Small intestine (tissue), 16 donors: ENCODE results near the gene ZER1. TPM values are rescaled to one million over a fixed set of nuclear protein-coding genes. Genes with fewer than 3 reads are reported as not detected.
A peak's percentile ranks its signal among the peaks of the same experiment; 100 is the strongest.

Experiments
- DNase-seq, 2 donors: peaks; one replicate each; pipeline versions ENCODE4 v3.0.0 to v3.0.0-alpha.2; 2013
- FAIRE-seq: peaks from 2 replicates; lab custom pipeline; 2012; peaks lifted over from hg19 to GRCh38; lab: Jason Lieb, UNC
- H3K27ac ChIP-seq, 3 donors: one replicate each; pipeline ENCODE4 v1.5.1; 2013; ENCODE audit warnings: low read length in 2 of 3, mild to moderate bottlenecking in 2 of 3, control low read depth in 1 of 3, inconsistent platforms in 1 of 3, low read depth in 1 of 3, moderate library complexity in 1 of 3
- H3K27me3 ChIP-seq, 3 donors: one replicate each; pipeline ENCODE4 v1.6.1; 2013; ENCODE audit warnings: low read length in 3 of 3, inconsistent platforms in 1 of 3; ENCODE audit not compliant: control insufficient read depth in 3 of 3, insufficient read depth in 3 of 3
- H3K36me3 ChIP-seq, 3 donors: one replicate each; pipeline ENCODE4 v1.6.1; 2013; ENCODE audit warnings: low read length in 3 of 3, inconsistent platforms in 1 of 3, low read depth in 1 of 3, mild to moderate bottlenecking in 1 of 3, moderate library complexity in 1 of 3; ENCODE audit not compliant: control insufficient read depth in 3 of 3, insufficient read depth in 2 of 3
- H3K4me1 ChIP-seq, 3 donors: one replicate each; pipeline ENCODE4 v1.6.1; 2013; ENCODE audit warnings: low read length in 2 of 3, inconsistent platforms in 1 of 3, low read depth in 1 of 3, mild to moderate bottlenecking in 1 of 3, moderate library complexity in 1 of 3; ENCODE audit not compliant: control insufficient read depth in 3 of 3, insufficient read depth in 2 of 3
- H3K4me3 ChIP-seq, 3 donors: one replicate each; pipeline ENCODE4 v1.5.1; 2013; ENCODE audit warnings: low read length in 3 of 3, control low read depth in 1 of 3, inconsistent platforms in 1 of 3, low read depth in 1 of 3, mild to moderate bottlenecking in 1 of 3, moderate library complexity in 1 of 3
- H3K9me3 ChIP-seq, 2 donors: one replicate each; pipeline ENCODE4 v1.6.1; 2013; ENCODE audit warnings: low read depth in 1 of 2, low read length in 1 of 2; ENCODE audit not compliant: control insufficient read depth in 2 of 2, insufficient read depth in 1 of 2
- WGBS, 3 donors: extraction: QIAGEN DNeasy Blood & Tissue Kit; methylation state at CpG; one replicate each; pipeline ENCODE4 v1.1.7; 2013; 5-methylcytosine and 5-hydroxymethylcytosine counted together
- long read RNA-seq, 10 donors: transcript quantifications; one replicate each; lab custom pipeline, GENCODE V29; 2026
- polyA plus RNA-seq, 4 donors: library from polyadenylated mRNA; stranded (reverse) in 3 of 4; unstranded in 1 of 4; fragments of 200-250 nt in 3 of 4; fragments of 120-200 nt in 1 of 4; gene quantifications; one replicate each; pipeline versions ENCODE4 v1.2.1 to v1.2.3, GENCODE V29; 2013
- donor health status: healthy with polysubstance abuse.
- donor health status: control.
- donor health status: control.
- donor health status: Bipolar disorder and iron deficiency.
- donor health status: healthy.

Gene ZER1
- polyA plus RNA-seq: 10 to 100 TPM; 24.6 to 77.2 (median 47.1) TPM
- long read RNA-seq, donor 1, full-length matches to known transcripts: 6 of 11 reads
- long read RNA-seq, donor 1, partial matches to known transcripts: 5 of 11 reads
- long read RNA-seq, donor 1, other reads (novel, unspliced or antisense): 0 of 11 reads
- long read RNA-seq, donor 2, full-length matches to known transcripts: 1 of 23 reads
- long read RNA-seq, donor 2, partial matches to known transcripts: 22 of 23 reads
- long read RNA-seq, donor 2, other reads (novel, unspliced or antisense): 0 of 23 reads
- long read RNA-seq, donor 3, partial matches to known transcripts: 7 of 7 reads
- long read RNA-seq, donor 3, other reads (novel, unspliced or antisense): 0 of 7 reads
- long read RNA-seq, donor 4: 0 reads
- long read RNA-seq, donor 5: 0 reads
- long read RNA-seq, donor 6, full-length matches to known transcripts: 2 of 2 reads
- long read RNA-seq, donor 6, partial matches to known transcripts: 0 of 2 reads
- long read RNA-seq, donor 6, other reads (novel, unspliced or antisense): 0 of 2 reads
- long read RNA-seq, donor 7: 0 reads
- long read RNA-seq, donor 8: 0 reads
- long read RNA-seq, donor 9: 0 reads
- long read RNA-seq, donor 10, full-length matches to known transcripts: 3 of 3 reads
- long read RNA-seq, donor 10, partial matches to known transcripts: 0 of 3 reads
- long read RNA-seq, donor 10, other reads (novel, unspliced or antisense): 0 of 3 reads

DNA sequence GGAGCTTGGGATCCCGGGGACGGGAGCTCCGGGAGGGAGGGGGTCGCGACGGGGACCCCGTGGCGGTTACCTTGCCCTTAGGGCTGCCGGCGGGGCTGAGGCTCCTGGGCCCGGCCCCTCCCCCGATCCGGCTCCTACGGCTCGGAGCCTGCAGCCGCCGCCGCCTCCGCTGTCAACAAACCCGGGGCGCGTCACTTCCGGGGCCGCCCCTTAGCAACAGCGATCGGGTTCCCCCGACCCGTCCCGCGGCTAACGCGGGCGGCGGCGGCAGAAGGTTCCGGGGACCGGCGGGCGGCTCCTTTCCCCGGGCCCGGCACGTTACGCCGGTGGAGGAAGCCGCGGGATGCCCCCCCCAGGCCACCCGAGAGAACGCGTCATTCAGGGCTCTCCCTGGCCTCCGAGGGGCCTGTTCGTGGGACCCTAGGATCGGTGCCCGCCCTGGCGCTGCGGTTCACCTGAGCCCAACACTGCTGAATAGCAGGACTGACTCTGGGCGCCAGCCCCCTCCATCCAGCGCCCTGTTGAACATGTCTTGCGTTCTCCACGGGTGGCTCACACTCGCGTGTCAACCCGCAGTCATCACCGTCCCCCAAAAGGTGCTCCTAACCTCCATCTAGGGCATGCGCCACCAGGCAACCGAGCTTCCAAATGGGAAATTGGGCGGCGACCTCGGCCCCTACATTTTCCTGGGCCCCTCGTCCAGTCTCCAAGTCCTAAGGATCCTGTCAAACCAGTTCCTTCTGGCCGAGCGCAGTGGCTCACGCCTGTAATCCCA lies at the start of gene ZER1:
TSS of gene ZER1 (minus strand) at position 183 of the 775 bp plus-strand sequence. CDS start 16,362 bp downstream, outside the sequence.
- peak; percentile 92 to 96 for DNase-seq
- peaks cover 0 to 14% (median 2%) of the 10 kb centered on the region in 3 donors for H3K4me1 ChIP-seq
- H3K36me3 ChIP-seq: peaks cover 0 to 22% (median 0%) of the 10 kb centered on the region in 3 donors
- FAIRE-seq: no peak
- peak within 1 kb of the TSS; percentile 95 to 99 (median 96) for H3K4me3 ChIP-seq
- peak within 1 kb of the TSS; percentile 96 to 98 (median 96) for H3K27ac ChIP-seq
- no peaks in the 10 kb centered on the region for H3K27me3 ChIP-seq
- 0 to 2% (median 1%) methylated on average over 54 to 72 of the region's 72 CpGs for WGBS, 3 donors
- H3K9me3 ChIP-seq: peaks cover 0 to 6% of the 10 kb centered on the region in 2 donors

GRCh38 chr9:128820665-128821583 lies 49.2 kb upstream of the ZER1 start:
- FAIRE-seq (no peak), DNase-seq (no peak)
- H3K9me3 ChIP-seq: peaks cover 0 to 3% of the 10 kb centered on the region in 2 donors
- peaks cover 0 to 15% (median 4%) of the 10 kb centered on the region in 3 donors for H3K4me1 ChIP-seq
- 83 to 87% (median 84%) methylated on average over 23 to 24 of the region's 24 CpGs for WGBS, 3 donors
- no peak overlapping the region for H3K4me3 ChIP-seq
- peaks cover 11 to 62% (median 15%) of the 10 kb centered on the region in 3 donors for H3K36me3 ChIP-seq
- no peaks in the 10 kb centered on the region for H3K27me3 ChIP-seq
- H3K27ac ChIP-seq: no peak overlapping the region

GRCh38 chr9:128819716-128820664 lies 48.3 kb upstream of the ZER1 start:
- 61 to 70% (median 65%) methylated on average over 18 of the region's 18 CpGs for WGBS, 3 donors
- H3K9me3 ChIP-seq: peaks cover 0 to 3% of the 10 kb centered on the region in 2 donors
- peaks cover 8 to 52% (median 15%) of the 10 kb centered on the region in 3 donors for H3K36me3 ChIP-seq
- H3K4me1 ChIP-seq: peaks cover 0 to 15% (median 4%) of the 10 kb centered on the region in 3 donors
- no peaks in the 10 kb centered on the region for H3K27me3 ChIP-seq
- FAIRE-seq: no peak
- peak overlapping the region in 1 of 3 donors; percentile 69 for H3K4me3 ChIP-seq
- DNase-seq: peak; percentile 45 to 63
- no peak overlapping the region for H3K27ac ChIP-seq

DNA sequence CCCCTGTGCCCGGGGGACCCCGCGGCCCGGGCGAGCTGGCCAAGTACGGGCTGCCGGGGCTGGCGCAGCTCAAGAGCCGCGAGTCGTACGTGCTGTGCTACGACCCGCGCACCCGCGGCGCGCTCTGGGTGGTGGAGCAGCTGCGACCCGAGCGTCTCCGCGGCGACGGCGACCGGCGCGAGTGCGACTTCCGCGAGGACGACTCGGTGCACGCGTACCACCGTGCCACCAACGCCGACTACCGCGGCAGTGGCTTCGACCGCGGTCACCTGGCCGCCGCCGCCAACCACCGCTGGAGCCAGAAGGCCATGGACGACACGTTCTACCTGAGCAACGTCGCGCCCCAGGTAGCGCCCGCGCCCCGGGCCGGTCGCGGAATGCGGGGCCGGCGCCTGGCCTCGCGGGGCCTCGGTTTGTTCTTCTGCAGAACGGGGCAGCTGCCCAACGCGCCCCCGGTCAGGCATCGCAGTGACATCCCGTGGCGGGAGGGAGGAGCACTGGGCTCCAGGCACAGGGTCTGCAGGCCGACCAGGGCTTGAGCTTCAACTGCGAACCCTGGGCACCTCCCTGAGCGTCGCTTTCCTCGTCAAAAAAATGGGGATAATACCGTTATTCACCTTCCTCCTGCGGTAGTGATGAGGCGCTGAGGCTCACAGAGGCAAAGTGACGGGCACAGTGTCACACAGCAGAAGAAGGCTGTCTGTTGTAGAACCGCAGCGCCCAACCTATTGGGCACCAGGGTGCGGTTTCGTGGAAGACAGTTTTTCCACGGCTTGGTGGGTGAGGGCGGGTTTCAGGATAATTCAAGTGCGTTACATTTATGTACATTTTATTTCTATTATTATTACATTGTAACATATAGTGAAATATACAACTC lies 47.4 kb upstream of the ZER1 start:
- 6 to 11% (median 7%) methylated on average over 61 to 90 of the region's 90 CpGs for WGBS, 3 donors
- DNase-seq (peak; percentile 45 to 72), FAIRE-seq (no peak)
- Histone ChIP-seq H3K27ac (peak overlapping the region in 2 of 3 donors; percentile 88), H3K4me3 (peak overlapping the region; percentile 30 to 69 (median 58)), H3K36me3 (peaks cover 6 to 43% (median 14%) of the 10 kb centered on the region in 3 donors), H3K9me3 (peaks cover 0 to 3% of the 10 kb centered on the region in 2 donors), H3K27me3 (no peaks in the 10 kb centered on the region), H3K4me1 (peaks cover 0 to 15% (median 4%) of the 10 kb centered on the region in 3 donors)

GRCh38 chr9:128818099-128818838 lies 46.5 kb upstream of the ZER1 start, which contains the start of gene ENDOG:
Gene ENDOG, plus strand, starts transcription at chr9:128818500. Its CDS starts 185 bp downstream, at chr9:128818685.
- Histone ChIP-seq H3K36me3 (peaks cover 6 to 35% (median 9%) of the 10 kb centered on the region in 3 donors), H3K4me1 (peaks cover 0 to 15% (median 4%) of the 10 kb centered on the region in 3 donors), H3K4me3 (peak within 1 kb of the TSS; percentile 58 to 69 (median 69)), H3K27ac (peak within 1 kb of the TSS; percentile 74 to 88 (median 88)), H3K9me3 (peaks cover 0 to 3% of the 10 kb centered on the region in 2 donors), H3K27me3 (no peaks in the 10 kb centered on the region)
- FAIRE-seq (no peak), DNase-seq (peak; percentile 99)
- 0 to 1% (median 0%) methylated on average over 42 to 70 of the region's 70 CpGs for WGBS, 3 donors

DNA sequence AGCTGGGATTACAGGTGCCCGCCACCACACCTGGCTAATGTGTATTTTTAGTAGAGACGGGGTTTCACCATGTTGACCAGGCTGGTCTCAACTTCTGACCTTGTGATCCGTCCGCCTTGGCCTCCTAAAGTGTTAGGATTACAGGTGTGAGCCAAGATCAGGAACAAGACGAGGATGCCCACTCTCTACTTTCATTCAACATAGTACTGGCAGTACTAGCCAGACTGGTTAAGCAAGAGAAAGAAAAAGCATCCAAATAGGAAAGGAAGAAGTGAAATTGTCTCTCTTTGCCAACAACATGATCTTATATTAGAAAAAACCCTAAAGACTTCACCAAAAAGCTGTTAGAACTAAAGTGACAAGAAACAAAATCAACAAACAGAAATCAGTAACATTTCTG lies 39.1 kb upstream of the ZER1 start:
- no peak for FAIRE-seq
- WGBS, 3 donors: 80 to 88% (median 83%) methylated on average over 5 of the region's 5 CpGs

More for the DNA sequence above, 39.1 kb upstream of the ZER1 start:
- peaks cover 5 to 41% (median 9%) of the 10 kb centered on the region in 3 donors for H3K36me3 ChIP-seq
- DNase-seq: no peak
- H3K4me3 ChIP-seq: no peak overlapping the region
- H3K9me3 ChIP-seq: no peaks in the 10 kb centered on the region
- no peaks in the 10 kb centered on the region for H3K4me1 ChIP-seq
- H3K27me3 ChIP-seq: no peaks in the 10 kb centered on the region
- no peak overlapping the region for H3K27ac ChIP-seq
